AG09309 (cell line): ENCODE data around the gene PLEKHA7.

Source experiments
- DNase-seq: peaks from one replicate; pipeline ENCODE4 v3.0.0-alpha.2; 2010; ENCODE audit warnings: low read depth
- H3K4me3 ChIP-seq: 2 replicates; pipeline ENCODE4 v1.5.1; 2011; ENCODE audit warnings: mild to moderate bottlenecking, low read depth, low read length, moderate library complexity; ENCODE audit not compliant: control insufficient read depth
- TF ChIP-seq, protein P1 (sequence below): IDR thresholded peaks from 2 replicates; pipeline ENCODE4 v1.5.1; 2011; ENCODE audit warnings: mild to moderate bottlenecking, low read depth, low read length, inconsistent platforms; ENCODE audit not compliant: insufficient read depth, control insufficient read depth; ENCODE audit errors: missing control alignments

Gene PLEKHA7

DNA sequence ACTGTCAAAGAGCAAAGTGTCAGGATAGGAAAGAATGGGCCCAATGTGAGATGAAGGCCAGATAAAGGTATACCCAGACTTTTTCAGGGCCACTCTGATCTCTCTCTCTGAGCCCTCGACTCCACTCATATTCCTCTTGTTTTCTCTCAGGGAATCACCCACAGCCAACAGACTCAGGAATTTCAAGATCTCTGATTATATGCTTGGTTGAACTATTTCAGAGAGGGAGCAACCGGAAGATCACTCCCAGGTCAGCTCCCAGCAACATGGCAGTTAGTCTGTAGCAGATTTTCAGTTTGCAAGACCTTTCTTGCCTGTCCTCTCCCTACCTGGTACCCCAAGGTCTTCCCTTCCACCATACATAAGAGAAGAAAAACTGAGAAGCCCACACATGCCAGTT, 173.3 kb downstream of the PLEKHA7 start:
- TF ChIP-seq, protein P1, sequence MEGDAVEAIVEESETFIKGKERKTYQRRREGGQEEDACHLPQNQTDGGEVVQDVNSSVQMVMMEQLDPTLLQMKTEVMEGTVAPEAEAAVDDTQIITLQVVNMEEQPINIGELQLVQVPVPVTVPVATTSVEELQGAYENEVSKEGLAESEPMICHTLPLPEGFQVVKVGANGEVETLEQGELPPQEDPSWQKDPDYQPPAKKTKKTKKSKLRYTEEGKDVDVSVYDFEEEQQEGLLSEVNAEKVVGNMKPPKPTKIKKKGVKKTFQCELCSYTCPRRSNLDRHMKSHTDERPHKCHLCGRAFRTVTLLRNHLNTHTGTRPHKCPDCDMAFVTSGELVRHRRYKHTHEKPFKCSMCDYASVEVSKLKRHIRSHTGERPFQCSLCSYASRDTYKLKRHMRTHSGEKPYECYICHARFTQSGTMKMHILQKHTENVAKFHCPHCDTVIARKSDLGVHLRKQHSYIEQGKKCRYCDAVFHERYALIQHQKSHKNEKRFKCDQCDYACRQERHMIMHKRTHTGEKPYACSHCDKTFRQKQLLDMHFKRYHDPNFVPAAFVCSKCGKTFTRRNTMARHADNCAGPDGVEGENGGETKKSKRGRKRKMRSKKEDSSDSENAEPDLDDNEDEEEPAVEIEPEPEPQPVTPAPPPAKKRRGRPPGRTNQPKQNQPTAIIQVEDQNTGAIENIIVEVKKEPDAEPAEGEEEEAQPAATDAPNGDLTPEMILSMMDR, result no peak

DNA sequence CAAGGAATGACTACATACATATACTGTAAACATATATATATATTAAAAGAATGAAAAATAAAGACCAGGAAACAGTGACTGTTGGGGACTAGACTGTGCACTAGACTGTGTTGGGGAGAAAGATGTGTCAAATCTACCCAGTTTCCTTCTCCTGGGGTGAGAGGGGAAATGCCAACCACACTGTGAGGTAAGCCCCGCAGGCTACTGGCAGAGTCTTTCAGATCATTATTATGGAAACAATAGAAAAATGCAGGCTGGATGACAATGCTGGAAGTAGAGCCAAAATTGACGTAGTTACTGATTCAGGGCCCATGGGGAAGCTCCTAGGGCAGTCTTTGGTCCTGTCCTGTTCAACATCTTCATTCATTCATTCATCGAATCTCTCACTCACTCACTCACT, 174.4 kb downstream of the PLEKHA7 start:
- TF ChIP-seq, protein P1, result no peak
- DNase-seq, result no peak
- no peak overlapping the region for H3K4me3 ChIP-seq

More for the DNA sequence above, 173.3 kb downstream of the PLEKHA7 start:
- no peak overlapping the region for H3K4me3 ChIP-seq
- DNase-seq, result no peak

DNA sequence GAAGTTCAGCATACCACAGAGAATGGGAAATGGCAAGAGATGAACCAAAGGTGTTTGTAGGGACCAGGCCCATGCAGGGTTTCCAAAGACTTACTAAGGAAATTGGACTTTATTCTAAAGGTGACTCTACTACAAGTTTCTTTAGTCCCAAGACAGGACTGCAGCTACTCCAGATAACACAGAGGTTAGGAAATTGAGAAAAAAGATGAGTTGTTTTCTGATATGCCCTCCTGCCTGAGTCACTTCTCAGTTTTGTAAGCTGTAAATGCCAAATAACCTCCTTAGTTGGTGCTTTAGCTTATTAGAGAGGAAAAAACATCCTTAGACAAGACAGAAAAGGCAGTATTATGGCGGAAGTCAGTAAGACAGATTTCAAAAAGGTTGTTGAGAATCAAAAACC, 179.8 kb downstream of the PLEKHA7 start:
- TF ChIP-seq, protein P1, result no peak
- H3K4me3 ChIP-seq, result no peak overlapping the region
- DNase-seq, result no peak

DNA sequence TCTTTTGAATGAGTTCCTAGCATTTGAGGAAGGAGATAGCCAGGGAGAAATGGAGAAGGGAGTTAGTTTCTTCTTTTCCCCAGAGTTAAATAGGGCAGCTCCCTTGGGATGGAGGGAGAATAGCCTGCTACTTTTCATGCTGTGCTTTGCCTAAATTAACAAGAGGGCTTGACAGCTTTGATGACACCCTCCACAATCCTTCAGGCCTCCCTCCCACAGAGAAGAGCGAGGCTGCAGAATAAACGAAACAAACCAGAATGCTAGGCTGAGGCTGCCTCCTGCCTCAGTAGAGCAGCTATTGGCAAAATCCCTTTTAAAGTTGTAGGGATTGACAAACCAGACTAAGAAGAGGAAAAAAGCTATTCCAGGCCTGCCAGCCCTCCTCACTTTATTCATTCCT, 181.2 kb downstream of the PLEKHA7 start:
- no peak overlapping the region for H3K4me3 ChIP-seq
- DNase-seq, result no peak
- TF ChIP-seq, protein P1, result no peak

DNA sequence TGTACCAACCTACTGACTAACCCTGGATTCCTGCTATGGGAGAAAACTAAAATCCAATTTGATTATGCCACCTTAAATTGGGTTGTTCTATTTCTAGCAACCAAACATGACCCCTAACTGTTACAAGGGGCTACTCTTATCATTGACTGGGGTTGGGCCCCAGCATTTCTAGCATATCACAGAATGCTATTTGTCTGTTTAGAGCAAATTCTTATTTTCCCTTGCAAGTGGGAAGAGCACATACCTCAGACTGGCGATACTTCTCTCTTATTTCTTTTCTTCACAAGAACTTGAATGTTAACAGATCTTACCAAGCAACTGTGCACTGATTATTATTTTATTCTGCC, 182.0 kb downstream of the PLEKHA7 start:
- H3K4me3 ChIP-seq, result no peak overlapping the region
- DNase-seq, result no peak
- TF ChIP-seq, protein P1, result no peak

DNA sequence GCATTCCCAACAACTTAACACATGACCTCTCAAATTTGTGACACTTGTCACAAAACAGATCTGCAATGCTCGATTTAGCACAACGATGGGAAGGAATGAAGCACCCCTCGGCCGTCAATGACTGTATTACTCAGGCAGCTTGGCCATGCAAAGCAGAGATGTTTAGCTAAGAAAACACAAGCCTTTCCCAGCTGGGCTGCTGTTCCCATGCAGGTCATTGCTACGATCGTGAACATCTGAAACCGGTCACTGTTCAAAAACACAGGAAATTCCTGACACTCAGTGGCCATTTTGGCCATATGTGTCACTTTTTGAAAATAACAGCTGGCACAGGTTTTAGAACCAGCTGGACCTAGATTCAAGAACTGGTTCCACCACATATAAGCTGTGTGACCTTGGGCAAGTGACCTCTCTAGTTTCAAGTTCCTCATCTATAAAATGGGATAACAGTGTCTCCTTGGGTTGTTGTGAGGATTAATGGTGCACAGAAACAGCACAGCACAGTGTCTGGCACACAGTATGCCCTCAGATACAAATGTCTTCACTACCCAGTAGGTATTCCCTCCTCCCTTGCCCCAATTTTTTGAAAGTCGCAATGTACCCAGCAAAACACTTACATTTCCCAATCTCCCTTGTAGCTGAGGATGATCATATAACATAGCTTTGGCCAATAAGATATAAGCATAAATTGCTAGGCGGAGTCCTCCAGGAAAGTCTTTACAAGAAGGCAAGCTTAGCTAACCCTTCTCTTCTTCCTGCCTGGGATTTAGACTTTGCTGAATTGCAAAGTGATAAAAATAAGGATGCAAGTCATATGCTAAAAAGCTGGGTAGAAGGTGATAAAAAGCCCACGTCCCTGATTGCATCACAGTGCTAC, 182.7 kb downstream of the PLEKHA7 start:
- DNase-seq, result no peak
- TF ChIP-seq, protein P1, result no peak
- H3K4me3 ChIP-seq, result no peak overlapping the region
